HEK293T (cell line): ENCODE results near the gene UBC.
"Not testable (repeated sequence)": the region's sequence is repeated elsewhere in the genome, so short reads cannot be mapped to it uniquely, and the experiment has no call there.

ENCODE experiments used
- CTCF ChIA-PET: fragments of 350-600 bp; formaldehyde crosslinking; extraction: SDS; loops from one replicate; lab custom pipeline; 2021; ENCODE audit warnings: antibody characterized with exemption, inconsistent platforms; lab: Yijun Ruan, JAX
- POLR2A ChIA-PET: fragments of 350-600 bp; formaldehyde crosslinking; extraction: SDS; loops from one replicate; lab custom pipeline; 2020; ENCODE audit warnings: antibody characterized with exemption, inconsistent platforms; lab: Yijun Ruan, JAX
- DNase-seq: peaks from one replicate; pipeline ENCODE4 v3.0.0; 2012; ENCODE audit warnings: mixed read lengths; ENCODE audit errors: extremely low spot score
- ARNT ChIP-seq: fragments of 450-650 bp; IDR thresholded peaks from 2 replicates; pipeline ENCODE4 v1.6.1; 2017; ENCODE audit warnings: mild to moderate bottlenecking
- BHLHE40 ChIP-seq: fragments of 450-650 bp; IDR thresholded peaks from 2 replicates; pipeline ENCODE4 v1.6.1; 2016; ENCODE audit warnings: mild to moderate bottlenecking, moderate library complexity, borderline replicate concordance
- CTBP1 ChIP-seq: fragments of 450-650 bp; IDR thresholded peaks from 2 replicates; pipeline ENCODE4 v1.6.1; 2016; ENCODE audit warnings: borderline replicate concordance
- ELF4 ChIP-seq: fragments of 450-650 bp; IDR thresholded peaks from 2 replicates; pipeline ENCODE4 v1.6.1; 2017; ENCODE audit warnings: antibody characterized with exemption
- FOXA1 ChIP-seq: fragments of 450-650 bp; IDR thresholded peaks from 2 replicates; pipeline ENCODE4 v1.6.1; 2016; ENCODE audit warnings: mild to moderate bottlenecking
- FOXK2 ChIP-seq: fragments of 450-650 bp; IDR thresholded peaks from 2 replicates; pipeline ENCODE4 v1.6.1; 2016; ENCODE audit warnings: mild to moderate bottlenecking
- FOXM1 ChIP-seq: fragments of 450-650 bp; IDR thresholded peaks from 2 replicates; pipeline ENCODE4 v1.6.1; 2017; ENCODE audit warnings: mild to moderate bottlenecking, borderline replicate concordance
- HDGF ChIP-seq: fragments of 450-650 bp; IDR thresholded peaks from 2 replicates; pipeline ENCODE4 v1.6.1; 2017; ENCODE audit warnings: antibody characterized with exemption, borderline replicate concordance
- L3MBTL2 ChIP-seq: fragments of 450-650 bp; conservative IDR thresholded peaks from 2 replicates; pipeline ENCODE4 v1.6.1; 2016; ENCODE audit warnings: mild to moderate bottlenecking
- LEF1 ChIP-seq: fragments of 450-650 bp; IDR thresholded peaks from 2 replicates; pipeline ENCODE4 v1.6.1; 2017; ENCODE audit warnings: mild to moderate bottlenecking, borderline replicate concordance
- NFRKB ChIP-seq: fragments of 450-650 bp; IDR thresholded peaks from 2 replicates; pipeline ENCODE4 v1.6.1; 2016; ENCODE audit warnings: mild to moderate bottlenecking, moderate library complexity
- SP1 ChIP-seq: fragments of 450-650 bp; IDR thresholded peaks from 2 replicates; pipeline ENCODE4 v1.6.1; 2017
- SUZ12 ChIP-seq: fragments of 450-650 bp; IDR thresholded peaks from 2 replicates; pipeline ENCODE4 v1.6.1; 2016; ENCODE audit warnings: mild to moderate bottlenecking
- TARDBP ChIP-seq: fragments of 450-650 bp; IDR thresholded peaks from 2 replicates; pipeline ENCODE4 v1.6.1; 2016
- ZNF384 ChIP-seq: fragments of 450-650 bp; IDR thresholded peaks from 2 replicates; pipeline ENCODE4 v1.6.1; 2016
- TF ChIP-seq, protein P1 (sequence below): fragments of 450-650 bp; IDR thresholded peaks from 2 replicates; pipeline ENCODE4 v1.6.1; 2016

UBC gene

DNA sequence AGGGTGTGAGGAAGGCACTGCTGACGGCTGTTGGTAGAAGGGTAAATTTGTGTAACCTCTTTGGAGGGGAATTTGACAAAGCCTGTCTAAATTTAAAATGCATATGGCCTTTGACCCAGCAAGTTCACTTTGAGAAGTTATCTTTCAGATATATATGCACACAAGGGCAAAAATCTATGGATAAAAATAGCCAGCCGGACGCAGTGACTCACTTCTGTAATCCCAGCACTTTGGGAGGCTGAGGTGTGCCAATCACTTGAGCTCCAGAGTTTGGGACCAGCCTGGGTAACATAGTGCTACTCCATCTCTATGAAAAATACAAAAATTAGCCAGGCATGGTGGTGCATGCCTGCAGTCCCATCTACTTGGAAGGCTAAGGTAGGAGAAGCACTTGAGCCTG, 13.4 kb downstream of the UBC start:
- DNase-seq: no peak
- CTCF ChIA-PET: interaction anchor here (1.2 kb wide), 1 partner anchor 31 kb away, joined by 6 read pairs; no protein-coding TSS in a partner anchor
- POLR2A ChIA-PET: interaction anchor here (0.9 to 1.7 kb wide), 3 partner anchors 14 to 22 kb away, joined by 3 to 6 read pairs (median 4); partner anchors contain the start of gene UBC
- TF ChIP-seq CTBP1 (no peak), NFRKB (no peak), LEF1 (no peak)

DNA sequence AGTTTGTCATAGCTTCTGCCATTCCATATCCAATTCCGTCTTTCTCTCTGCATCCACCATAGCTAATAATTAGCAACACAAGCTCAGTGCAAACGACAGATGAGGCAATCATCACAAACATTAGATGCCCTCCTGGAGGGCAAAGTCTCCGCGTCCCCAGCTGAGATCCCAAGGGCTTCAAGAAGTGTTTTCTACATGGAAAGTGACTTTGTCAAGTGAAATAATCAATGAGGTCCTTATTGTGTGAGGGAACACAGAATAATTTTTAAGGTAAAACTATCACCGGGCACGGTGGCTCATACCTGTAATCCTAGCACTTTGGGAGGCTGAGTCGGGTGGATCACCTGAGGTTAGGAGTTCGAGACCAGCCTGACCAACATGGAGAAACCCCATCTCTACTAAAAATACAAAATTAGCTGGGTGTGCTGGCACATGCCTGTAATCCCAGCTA, 14.1 kb downstream of the UBC start:
- CTCF ChIA-PET: interaction anchor here (1.5 kb wide), 1 partner anchor 11 kb away, joined by 4 read pairs; no protein-coding TSS in a partner anchor
- DNase-seq: not testable (repeated sequence)
- POLR2A ChIA-PET: interaction anchor here (1.6 to 1.7 kb wide), 2 partner anchors 14 to 22 kb away, joined by 3 to 6 read pairs; partner anchors contain the start of gene UBC

DNA sequence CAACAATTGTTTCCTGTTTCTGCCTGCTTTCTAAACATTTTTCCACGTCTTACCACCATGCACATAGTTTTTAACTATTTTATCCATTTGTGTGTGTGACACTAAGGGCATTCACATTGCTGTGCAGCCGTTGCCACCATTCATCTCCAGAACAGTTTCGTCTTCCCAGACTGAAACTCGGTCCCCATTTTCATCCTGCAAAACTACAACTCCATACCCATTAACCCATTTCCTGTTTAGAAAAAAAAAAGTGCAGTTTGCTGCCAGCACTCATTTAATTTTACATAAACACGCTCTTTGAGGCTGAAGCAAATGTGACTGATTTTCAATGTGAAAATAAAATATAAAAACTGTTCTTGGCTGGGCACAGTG, 15.5 kb downstream of the UBC start:
- TF ChIP-seq SUZ12 (no peak), FOXK2 (no peak), CTBP1 (no peak), TARDBP (no peak), ZNF384 (no peak), HDGF (no peak), NFRKB (no peak), ELF4 (no peak), L3MBTL2 (no peak), LEF1 (no peak), ARNT (no peak), FOXA1 (no peak), BHLHE40 (no peak)
- TF ChIP-seq, protein P1, sequence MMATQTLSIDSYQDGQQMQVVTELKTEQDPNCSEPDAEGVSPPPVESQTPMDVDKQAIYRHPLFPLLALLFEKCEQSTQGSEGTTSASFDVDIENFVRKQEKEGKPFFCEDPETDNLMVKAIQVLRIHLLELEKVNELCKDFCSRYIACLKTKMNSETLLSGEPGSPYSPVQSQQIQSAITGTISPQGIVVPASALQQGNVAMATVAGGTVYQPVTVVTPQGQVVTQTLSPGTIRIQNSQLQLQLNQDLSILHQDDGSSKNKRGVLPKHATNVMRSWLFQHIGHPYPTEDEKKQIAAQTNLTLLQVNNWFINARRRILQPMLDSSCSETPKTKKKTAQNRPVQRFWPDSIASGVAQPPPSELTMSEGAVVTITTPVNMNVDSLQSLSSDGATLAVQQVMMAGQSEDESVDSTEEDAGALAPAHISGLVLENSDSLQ: no peak
- DNase-seq: no peak
- ChIA-PET CTCF (no interaction called here), POLR2A (no interaction called here)

DNA sequence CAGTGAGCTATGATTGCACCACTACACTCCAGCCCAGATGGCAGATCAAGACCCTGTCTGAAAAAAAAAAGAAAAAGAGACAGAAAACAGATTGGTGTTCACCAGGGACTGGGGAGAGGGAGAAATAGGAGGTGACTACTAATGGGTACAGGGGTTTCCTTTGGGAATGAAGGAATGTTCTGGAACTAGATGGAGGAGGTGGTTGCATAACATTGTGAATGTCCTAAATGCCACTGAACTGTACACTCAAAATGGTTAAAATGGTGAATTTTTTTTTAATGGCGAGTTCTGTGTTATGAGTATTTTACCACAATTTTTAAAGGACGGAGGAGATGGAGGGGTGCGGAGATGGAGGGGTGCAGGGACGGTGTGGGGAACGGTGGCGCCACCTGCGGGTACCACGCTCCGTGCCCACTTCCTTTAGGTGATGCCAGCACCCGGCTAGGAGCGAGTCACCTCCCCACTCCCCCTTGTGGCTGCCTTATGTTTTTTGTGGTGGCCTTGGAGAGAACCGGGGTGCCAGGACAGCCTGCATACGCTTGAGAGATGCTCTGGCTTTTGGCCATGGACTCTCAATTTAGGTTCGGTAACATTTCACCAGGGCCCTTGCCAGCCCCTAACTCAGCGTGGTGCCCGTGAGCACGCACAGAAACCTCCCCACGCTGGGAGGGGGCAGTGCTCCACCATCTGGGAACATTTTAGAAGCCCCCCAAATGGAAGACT, 16.1 kb downstream of the UBC start:
- ChIA-PET CTCF (no interaction called here), POLR2A (no interaction called here)
- no peak for DNase-seq
- TF ChIP-seq L3MBTL2 (no peak), ARNT (no peak), ELF4 (no peak)
- TF ChIP-seq, protein P1: no peak

DNA sequence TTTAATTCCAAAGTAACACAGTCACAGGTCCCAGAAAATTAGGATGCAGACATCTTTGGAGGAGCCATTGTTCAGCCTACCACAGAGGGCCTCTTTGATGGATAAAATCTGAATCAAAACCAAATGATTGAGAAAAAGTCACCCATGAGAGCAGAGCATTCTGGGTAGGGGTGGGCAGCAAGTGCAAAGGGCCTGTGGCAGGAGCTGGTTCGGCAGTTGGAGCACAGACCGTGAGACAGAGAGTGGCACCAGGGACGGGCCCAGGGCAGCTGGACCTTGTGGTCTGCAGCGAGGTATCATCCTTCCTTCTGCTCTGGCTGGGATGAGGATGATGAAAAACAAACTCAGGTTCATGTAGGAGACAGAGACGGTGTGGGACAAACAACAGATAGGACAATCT, 18.0 kb downstream of the UBC start:
- POLR2A ChIA-PET: no interaction called here

DNA sequence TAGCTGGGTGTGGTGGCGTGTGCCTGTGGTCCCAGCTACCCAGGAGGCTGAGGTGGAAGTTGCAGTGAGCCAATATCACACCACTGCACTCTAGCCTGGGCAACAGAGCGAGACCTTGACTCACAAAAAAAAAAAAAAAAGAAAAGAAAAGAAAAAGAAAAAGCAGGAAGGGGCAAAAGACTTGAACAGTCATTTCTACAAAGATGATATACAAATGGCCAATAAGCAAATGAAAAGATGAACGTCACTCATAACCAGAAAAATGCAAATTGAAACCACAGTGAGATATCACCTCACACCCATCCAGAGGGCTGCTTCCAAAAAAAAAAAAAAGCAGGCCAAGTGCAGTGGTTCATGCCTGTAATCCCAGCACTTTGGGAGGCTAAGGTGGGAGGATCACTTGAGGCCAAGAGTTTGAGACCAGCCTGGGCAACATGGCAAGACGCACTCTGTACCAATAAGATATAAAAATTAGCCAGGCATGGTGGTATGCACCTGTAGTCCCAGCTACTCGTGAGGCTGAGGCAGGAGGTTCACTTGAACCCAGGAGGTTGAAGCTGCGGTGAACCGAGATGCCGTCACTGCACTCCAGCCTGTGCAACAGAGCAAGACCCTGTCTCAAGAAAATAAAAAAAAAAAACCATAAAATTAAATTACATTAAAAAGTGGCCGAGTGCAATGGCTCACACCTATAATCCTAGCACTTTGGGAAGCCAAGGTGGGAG, 20.5 kb downstream of the UBC start:
- TF ChIP-seq TARDBP: no peak
- no peak for TF ChIP-seq HDGF
- no peak for TF ChIP-seq ARNT
- no peak for TF ChIP-seq SUZ12
- no peak for TF ChIP-seq SP1
- TF ChIP-seq CTBP1: no peak
- TF ChIP-seq NFRKB: no peak
- no peak for TF ChIP-seq L3MBTL2
- no peak for TF ChIP-seq ZNF384
- ChIA-PET POLR2A (interaction anchor here (1.4 kb wide), 1 partner anchor 20 kb away, joined by 6 read pairs; the partner anchor contains the start of gene UBC), CTCF (interaction anchor here (0.6 to 1.3 kb wide), 2 partner anchors 12 to 13 kb away, joined by 3 to 4 read pairs; no protein-coding TSS in a partner anchor)

More for the DNA sequence above, 18.0 kb downstream of the UBC start:
- TF ChIP-seq FOXA1: no peak
- no peak for TF ChIP-seq L3MBTL2
- TF ChIP-seq NFRKB: no peak
- TF ChIP-seq ARNT: no peak
- TF ChIP-seq ELF4: no peak
- no peak for TF ChIP-seq HDGF
- no peak for TF ChIP-seq FOXM1
- TF ChIP-seq, protein P1: no peak
- no peak for TF ChIP-seq CTBP1
- TF ChIP-seq FOXK2: no peak
- no peak for TF ChIP-seq TARDBP
- no peak for TF ChIP-seq LEF1
- no peak for TF ChIP-seq ZNF384
- no peak for TF ChIP-seq SUZ12
- TF ChIP-seq SP1: no peak
- TF ChIP-seq BHLHE40: no peak
- DNase-seq: no peak
- CTCF ChIA-PET: interaction anchor here (1.0 kb wide), 1 partner anchor 10 kb away, joined by 3 read pairs; no protein-coding TSS in a partner anchor

More for the DNA sequence above, 20.5 kb downstream of the UBC start:
- DNase-seq: no peak
